HG02870 (cell line): ENCODE data around the gene STIL.
"Not testable (repeated sequence)": the region's sequence is repeated elsewhere in the genome, so short reads cannot be mapped to it uniquely, and the experiment has no call there.

Source experiments
- ATAC-seq: cut with Tn5 transposase; IDR thresholded peaks from one replicate; pipeline ENCODE4 v1.9.1; 2021; ENCODE audit warnings: mild to moderate bottlenecking, moderate library complexity; ENCODE audit not compliant: unreplicated experiment

Gene STIL

DNA sequence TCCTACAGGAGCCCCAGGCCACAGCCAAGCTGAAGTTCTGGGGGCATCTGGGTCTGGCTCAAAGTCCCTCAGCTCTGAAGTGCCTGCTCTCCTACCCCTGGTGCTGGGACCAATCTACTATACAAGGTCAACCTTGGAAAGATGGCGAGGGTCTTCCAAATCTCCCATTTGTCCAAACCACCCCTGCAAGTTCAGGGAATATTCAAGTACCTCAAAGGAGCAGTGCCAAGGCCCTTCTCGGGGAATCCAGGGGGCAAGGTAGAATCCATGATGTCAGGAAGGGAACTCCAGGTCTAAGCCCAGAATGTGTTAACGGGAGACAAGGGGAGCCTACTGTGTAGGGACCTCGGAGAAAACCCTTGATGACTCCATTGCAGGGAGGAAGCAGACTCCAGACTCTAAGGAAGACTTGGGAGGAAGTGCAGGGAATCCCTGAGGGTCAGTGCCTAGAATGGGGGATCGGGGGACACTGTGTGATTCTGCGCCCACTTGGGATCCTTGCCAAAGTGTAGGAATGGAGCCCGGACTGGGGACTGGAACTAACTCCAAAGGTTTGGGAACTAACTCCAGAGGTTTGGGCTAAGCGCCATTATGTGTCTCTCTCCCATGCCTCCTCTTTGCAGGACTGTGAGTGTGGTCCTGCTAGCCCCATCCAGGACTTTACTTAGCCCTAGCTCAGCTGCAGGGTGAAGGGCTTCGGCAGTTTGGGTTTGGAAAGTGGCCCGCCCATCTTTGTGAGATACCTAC lies 90.6 kb downstream of the STIL start:
- no peak for ATAC-seq

DNA sequence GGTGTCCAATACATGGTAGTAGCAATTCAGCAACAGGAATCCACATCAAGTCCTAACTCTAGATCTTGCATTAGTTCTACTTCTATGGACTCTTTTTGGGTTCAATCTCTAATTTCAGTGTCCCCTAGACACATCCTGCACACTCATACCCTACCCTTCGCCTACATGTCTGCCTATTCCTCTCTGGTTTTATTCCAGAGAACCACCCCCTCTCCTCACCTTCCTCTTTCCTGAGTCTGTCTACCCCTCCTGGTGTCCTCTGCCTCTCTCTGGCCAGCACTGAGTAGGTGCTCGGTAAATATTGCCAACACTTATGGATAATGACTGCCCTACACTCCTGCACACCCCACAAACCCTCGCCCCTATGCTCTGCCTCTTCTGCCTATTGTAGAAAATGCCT lies 91.5 kb downstream of the STIL start:
- no peak for ATAC-seq

DNA sequence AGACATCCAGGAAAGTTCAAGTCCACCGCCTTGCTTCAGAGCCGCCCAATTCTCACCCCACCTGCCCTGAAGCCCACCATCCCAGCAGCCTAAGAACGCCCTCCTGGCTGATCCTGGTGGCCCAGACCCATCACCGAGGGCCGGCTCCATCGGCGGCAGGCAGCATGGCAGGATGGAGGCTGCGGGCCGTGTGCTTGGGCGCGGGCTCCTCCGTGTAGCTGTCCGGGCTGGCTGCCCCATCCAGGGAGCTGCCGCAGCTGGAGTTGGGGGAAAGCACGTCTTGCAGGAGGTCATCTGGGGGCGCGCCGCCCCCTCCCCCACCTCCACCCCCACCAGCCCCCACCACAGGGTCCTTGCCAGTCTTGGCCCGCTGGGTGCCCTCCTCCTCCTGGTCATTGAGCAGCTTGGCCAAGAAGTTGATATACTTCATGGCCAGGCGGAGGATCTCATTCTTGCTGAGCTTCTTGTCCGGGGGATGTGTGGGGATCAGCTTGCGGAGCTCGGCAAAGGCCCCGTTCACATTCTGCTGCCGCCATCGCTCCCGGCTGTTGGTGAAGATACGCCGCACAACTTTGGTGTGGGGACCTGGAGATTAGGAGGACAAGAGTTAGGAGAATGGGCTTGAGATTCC lies 94.2 kb downstream of the STIL start:
- no peak for ATAC-seq

DNA sequence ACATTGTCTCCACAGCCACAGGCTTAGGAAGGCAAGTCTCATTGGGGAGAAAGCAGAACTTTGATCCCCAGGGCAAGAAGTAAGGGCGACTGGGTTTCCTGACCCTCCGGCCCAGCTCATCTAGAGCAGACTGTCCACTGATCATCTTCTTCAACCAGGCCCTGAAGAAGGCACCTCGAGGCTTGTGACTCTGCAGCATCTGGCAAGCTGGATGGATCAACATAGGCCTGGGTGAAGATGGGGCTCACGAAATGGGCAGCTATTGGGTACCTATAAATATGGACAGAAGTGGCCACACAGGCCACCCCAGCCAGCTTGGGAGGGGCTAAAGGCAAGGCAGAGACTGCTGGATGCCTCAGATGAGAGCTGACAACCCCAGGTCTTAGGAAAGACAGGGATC lies 94.9 kb downstream of the STIL start:
- no peak for ATAC-seq

DNA sequence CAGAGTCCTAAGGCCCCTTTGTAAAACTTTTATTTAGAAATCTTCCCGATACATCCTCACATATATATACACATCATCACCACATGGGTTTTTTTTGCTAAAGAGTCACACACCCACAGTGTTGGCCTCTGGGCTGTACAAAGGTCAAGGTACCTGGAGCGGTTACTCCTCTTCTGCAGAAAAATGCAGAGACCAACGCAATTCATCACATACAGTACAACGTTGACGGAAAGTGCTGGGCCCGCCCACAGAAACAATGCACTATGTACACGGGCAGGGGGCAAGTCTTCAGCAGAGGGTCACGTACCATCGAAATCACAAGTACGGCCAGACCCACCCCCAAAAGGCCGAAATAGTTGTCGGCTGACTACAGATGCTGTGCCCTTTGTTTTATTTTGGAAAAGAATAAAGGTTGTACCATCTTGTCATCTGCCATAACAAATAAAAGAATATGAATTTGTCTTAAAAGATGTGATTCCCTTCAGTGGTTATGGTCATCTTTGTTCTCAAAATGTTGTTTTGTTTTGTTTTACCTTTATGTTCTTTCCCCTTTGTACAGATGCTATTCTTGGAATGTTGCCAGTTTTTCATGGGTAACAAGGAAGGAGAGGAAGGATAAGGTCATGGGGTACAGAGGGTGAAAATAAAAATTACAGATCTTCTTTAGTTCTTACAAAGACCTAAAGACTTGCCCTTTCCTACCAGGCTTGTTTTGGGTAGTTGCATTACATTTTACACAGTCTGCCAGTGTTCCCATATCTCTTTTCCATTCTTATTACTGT lies 97.5 kb downstream of the STIL start:
- ATAC-seq: no peak

DNA sequence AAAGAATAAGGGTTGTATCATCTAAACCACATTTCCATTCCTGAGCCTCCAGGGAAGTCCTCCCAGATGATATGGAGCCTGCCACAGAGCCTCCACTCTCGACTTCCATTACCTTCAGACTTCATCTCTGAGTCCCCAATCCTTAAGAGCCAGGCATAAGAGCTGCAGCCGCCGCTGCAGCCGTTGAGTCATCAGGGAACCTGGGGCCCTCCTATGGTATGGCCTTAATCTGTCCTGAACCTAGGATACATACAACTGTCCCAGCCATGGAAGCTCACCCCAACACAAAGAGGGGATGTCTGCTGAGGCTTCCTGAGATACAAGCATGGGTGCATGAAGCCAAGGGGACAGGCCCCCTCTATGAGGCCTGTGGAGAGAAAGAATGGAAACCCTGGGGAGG lies 98.2 kb downstream of the STIL start:
- ATAC-seq: no peak

DNA sequence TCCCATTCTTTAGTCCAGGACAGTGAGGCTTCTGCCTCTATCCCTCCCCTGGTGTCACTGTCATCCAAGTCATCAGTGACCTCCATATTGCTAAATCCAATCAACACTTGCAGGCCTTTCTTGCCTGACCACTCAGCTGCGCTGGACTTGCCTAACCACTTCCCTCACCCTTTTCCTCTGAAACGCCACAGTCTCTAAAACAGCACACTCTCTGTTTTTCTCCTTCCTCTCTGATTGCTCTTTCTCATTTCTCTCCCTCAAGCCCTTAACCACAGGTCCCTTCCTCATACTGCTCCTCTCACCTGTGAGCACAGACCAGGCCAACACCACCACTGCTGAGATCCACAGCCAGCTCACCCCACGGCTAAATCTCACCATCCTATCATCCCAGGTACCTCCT lies 99.4 kb downstream of the STIL start:
- ATAC-seq: no peak

DNA sequence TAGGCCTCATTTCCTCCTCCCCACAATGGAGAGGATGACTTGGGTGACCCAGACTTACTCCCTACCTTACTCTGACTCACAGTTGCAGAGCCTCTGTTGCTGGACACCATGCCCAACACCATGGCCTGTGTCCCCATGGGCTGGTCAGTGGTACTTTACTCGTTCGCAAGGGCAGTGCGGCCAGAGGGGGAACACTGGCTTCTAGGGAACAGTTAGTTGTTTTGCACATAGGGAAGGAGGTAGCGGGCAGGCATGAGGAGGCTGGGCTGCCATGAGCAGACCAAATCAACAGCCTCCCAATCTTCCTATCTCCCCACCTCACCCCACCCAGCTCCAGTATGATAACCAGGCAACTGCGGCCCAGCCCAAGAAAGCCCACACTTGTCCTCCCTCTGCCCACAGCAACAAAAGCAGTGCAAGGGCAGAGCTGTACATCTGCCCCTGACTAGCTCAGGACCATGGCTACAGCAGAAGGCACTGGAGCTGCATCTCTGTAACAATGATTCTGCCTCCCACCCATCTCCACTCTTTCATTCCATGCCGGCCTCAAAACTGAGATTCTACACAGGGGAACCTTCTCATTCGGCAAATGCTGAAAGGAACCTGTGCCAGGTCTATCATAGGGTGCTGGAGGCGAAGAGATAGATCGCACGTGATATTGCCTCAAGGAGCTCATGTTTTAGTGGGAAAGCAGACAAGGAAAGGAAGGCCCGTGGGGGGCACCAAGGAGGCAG lies 100.5 kb downstream of the STIL start:
- no peak for ATAC-seq

DNA sequence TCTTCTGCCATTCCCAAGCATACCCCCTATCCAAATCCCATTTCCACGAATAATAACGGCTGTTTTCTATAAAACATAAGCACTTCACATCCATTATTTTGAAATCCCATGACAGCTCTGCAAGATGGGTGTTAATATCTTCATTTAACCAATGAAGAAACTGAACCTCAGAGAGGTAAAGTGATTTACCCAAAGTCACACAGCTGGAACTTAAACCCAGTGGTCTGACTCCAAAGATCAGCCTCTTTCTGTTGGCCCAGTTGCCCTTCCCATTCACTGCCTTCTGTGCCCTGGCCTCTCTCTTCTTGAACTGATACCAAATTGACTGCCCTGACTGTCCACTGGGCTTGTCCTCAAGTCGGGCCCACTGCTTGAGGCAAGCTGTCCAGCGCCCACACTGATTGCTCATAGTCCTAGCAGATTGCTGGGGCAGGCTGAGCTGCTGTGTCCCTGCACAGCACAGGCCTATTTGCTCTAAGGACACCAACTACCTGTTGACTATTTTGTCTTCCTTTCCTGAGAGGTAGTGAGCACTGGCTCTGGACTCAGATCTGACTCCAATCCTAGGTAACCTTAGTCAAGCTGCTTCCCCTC lies 101.2 kb downstream of the STIL start:
- no peak for ATAC-seq

DNA sequence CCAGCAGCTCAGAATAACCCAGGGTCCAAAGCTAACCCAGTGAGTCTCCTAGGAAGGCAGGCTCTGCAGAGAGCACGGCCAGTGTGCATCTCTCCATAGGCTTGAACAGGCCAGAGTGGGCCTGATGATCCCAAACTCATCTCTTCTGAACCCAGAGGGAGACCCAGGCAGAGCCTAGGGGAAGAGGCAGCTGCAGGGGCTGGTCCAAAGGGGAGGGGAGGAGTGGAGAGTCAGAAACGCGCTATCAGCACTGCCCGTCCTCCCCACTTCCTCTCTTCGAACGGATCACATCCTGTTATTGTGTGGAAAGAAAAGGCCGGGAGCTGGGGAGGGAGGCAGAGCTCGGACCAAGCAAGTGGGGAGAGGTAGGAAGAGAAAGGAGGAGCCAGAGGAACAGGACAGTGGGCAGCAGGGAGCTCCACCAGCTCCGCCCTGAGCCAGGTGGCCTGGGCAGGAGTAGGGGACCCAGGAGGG lies 102.1 kb downstream of the STIL start:
- no peak for ATAC-seq

DNA sequence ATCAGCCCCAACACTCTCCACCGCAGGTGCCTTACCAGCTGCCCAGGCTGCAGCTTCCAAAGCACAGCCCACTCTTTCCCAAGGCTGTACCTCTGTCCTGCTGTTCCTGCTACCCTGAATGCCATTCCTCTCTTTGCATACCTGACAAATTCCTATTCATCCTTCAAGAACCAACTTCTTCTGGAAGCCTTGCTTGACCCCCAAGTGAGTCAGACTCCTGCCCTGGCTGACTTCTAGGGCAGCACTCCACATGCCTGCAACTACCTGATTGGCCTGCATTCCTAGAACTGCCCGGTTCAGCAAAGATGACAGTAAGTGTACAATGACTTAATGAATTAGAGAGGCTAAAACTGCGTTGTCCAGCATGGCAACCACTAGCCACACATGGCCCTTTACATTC lies 103.3 kb downstream of the STIL start:
- no peak for ATAC-seq

DNA sequence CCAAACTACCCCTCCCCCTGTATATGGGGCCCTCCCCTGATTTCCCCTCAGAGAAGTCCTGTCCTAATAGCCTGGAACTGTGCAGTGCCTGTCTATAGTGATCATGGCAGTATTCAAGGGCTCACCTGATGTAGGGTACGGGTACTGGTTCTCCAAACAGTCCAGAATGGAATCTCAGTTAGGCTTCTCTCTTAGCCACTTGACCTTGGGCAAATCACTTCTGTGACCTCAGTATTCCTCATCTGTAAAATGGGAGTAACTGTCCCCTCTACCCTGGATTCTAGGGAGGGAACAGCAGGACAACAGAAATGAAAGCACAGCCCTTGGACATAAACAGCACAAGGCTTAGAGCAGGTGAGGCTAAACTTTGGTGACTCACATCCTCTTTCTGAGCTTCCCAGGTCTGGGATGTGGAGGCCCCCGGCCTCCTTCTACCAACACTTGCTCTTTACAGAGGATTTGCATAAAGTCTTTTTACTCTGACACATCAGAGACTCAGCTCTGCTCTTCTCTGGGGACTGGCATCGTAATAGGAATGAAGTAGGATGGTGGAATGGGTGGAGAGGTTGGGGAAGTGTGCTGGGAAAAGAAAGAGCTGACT lies 104.1 kb downstream of the STIL start:
- ATAC-seq: no peak

DNA sequence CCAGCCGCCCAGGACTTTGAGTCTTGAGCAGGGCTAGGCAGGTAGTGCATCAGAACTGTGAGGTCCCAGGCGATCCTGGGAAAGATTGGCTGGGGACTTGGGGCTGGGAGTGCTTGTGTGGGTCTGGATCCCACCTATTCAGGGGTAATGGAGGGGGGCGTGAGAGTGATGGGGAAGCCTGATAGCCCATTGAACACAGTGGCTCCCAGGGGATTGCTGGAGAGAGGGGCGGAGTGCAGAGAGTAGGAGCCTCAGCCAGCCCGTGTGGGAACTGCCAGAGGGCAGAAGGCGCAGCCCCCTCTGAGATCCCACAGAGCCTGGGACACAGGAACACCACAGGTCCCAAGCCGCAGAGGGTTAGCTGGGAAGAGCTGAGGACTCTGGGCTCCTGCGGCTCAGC lies 104.9 kb downstream of the STIL start:
- no peak for ATAC-seq

DNA sequence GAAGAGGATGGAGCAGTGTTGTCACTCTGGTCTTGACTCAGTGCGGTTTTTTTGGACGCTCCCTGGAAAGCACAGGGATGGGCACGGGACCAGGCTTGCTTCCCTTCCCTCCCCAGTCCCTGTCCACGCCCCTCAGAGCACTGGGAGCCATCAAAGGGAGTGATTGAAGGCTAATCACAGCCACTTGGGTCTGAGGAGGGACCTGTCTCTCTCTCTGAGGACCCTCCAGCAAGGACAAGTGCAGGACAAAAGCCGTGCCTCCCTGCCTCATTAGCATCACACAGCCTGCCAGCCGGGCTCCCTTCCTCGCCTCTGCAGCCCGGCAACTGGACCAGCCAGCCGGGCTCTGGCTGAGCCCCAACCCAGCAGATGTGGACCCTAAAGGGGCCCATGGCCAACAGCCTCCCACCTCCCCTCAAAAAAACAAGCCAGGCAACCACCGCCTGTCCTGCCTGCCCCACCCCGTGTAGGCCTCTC lies 105.5 kb downstream of the STIL start:
- no peak for ATAC-seq

DNA sequence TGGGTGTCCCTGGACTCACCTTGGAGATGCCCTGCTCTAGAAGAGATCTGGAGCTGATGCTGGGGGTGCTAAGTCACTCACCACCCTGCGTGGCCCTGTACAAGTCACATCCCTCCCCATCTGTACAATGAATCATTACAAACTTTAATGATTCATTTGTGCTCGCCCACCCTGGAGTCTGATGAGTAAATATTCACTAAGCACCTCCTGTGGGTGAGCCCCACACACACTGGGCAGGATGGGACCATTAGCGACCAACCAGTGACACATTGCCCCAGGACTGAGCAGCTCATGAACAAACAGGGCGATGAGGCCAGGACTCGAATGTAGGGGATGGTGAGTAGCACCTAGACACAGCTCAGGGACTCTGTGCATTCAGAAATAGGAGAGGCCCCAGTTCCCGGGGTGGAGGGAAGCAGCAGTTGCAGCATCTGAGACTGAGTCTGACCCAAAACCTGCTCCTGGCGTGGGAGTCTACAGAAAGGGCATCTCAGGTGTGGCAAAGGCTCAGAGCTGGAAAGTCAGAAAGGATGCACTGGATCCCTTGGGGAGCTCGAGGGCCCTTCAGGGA lies 106.1 kb downstream of the STIL start:
- ATAC-seq: no peak

DNA sequence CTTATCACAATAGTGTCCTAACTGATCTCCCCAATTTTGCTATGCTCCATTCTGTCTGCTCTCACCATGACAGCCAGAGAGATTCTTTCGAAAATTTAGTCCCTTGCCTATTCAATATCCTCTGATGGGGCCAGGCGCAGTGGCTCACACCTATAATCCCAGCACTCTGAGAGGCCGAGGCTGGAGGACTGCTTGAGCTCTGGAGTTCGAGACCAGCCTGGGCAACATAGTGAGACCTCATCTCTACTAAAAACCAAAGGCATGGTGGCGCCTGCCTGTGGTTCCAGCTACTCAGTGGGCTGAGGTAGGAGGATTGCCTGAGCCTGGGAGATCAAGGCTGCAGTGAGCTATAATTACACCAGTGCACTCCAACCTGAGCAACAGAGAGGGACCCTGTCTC lies 108.0 kb downstream of the STIL start:
- ATAC-seq: no peak

DNA sequence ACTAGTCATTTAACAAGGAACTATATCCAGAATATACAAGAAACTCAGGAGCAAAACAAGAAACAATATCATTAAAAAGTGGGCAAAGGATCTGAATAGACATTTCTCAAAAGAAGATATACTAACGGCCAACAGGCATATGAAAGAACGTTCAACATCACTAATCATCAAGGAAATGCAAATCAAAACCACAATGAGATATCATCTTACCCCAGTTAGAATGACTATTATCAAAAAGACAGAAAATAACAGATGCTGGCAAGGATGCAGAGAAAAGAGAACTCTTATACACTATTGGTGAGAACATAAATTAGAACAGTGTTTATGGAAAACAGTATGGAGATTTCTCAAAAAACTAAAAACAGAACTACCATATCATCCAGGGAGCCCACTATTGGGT lies 110.4 kb downstream of the STIL start:
- ATAC-seq: not testable (repeated sequence)

DNA sequence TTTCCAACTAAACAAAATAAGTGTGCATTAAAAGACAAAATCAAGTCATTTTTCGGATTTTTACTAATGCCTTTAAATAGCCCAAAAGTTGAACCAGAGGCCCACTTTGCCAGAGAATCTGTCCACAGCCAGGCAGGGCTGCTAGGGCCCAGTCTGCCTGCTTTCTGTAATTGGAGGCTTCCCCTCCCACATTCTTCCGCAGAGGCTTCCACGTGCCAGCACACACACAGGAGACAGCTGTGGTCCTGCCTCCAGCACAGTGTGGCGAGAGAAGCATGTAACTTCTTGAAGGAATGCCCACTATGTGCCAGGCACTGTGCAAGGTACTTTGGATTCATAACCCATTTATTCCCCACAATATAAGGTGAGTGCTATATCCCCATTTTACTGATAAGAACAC lies 112.8 kb downstream of the STIL start:
- ATAC-seq: no peak
